SK-N-SH treated with all-trans-retinoic acid at 6 μM for 48 hours (cell line): ENCODE results near the gene INPP5J.

ENCODE experiments used
- ATAC-seq: fragments of 200-7000 bp; cut with Tn5 transposase; 3 replicates; pipeline ENCODE4 v1.9.1; 2020; ENCODE audit warnings: mild to moderate bottlenecking, moderate library complexity
- ARNTL ChIP-seq: fragments of 450-650 bp; formaldehyde crosslinking; IDR thresholded peaks from 2 replicates; pipeline ENCODE4 v1.5.0; 2020; ENCODE audit warnings: low read depth, mild to moderate bottlenecking, moderate library complexity, borderline replicate concordance
- BACH2 ChIP-seq: fragments of 250-450 bp; sonication (Bioruptor Pico); IDR thresholded peaks from 2 replicates; pipeline ENCODE4 v1.9.0; 2021; ENCODE audit warnings: mild to moderate bottlenecking, borderline replicate concordance
- CSDC2 ChIP-seq: fragments of 250-450 bp; sonication (Bioruptor Pico); IDR thresholded peaks from 2 replicates; pipeline ENCODE4 v1.5.0; 2020; ENCODE audit warnings: mild to moderate bottlenecking, moderate library complexity
- ESRRG ChIP-seq: fragments of 250-450 bp; sonication (Bioruptor Pico); IDR thresholded peaks from 2 replicates; pipeline ENCODE4 v1.6.1; 2021; ENCODE audit warnings: mild to moderate bottlenecking
- ISL1 ChIP-seq: fragments of 250-450 bp; sonication (Bioruptor Pico); IDR thresholded peaks from 2 replicates; pipeline ENCODE4 v2.1.2; 2022; ENCODE audit warnings: mild to moderate bottlenecking, moderate library complexity
- OSR1 ChIP-seq: fragments of 250-450 bp; sonication (Bioruptor Pico); IDR thresholded peaks from 2 replicates; pipeline ENCODE4 v1.8.0; 2022; ENCODE audit warnings: moderate library complexity, mild to moderate bottlenecking, inconsistent platforms
- PPARA ChIP-seq: fragments of 250-450 bp; sonication (Bioruptor Pico); IDR thresholded peaks from 2 replicates; pipeline ENCODE4 v1.5.0; 2020; ENCODE audit warnings: mild to moderate bottlenecking, borderline replicate concordance
- RARB ChIP-seq: fragments of 250-450 bp; sonication (Bioruptor Pico); IDR thresholded peaks from 2 replicates; pipeline ENCODE4 v1.8.0; 2021; ENCODE audit warnings: mild to moderate bottlenecking, moderate library complexity
- SNAI2 ChIP-seq: fragments of 250-450 bp; sonication (Bioruptor Pico); IDR thresholded peaks from 2 replicates; pipeline ENCODE4 v1.5.0; 2020; ENCODE audit warnings: mild to moderate bottlenecking, moderate library complexity
- TCF4 ChIP-seq: fragments of 250-450 bp; sonication (Bioruptor Pico); IDR thresholded peaks from 2 replicates; pipeline ENCODE4 v1.8.0; 2021; ENCODE audit warnings: mild to moderate bottlenecking, moderate library complexity, borderline replicate concordance
- TOX ChIP-seq: fragments of 250-450 bp; sonication (Bioruptor Pico); IDR thresholded peaks from 2 replicates; pipeline ENCODE4 v1.8.0; 2021; ENCODE audit warnings: mild to moderate bottlenecking, moderate library complexity, borderline replicate concordance
- ZC3H10 ChIP-seq: fragments of 250-450 bp; sonication (Bioruptor Pico); IDR thresholded peaks from 2 replicates; pipeline ENCODE4 v1.5.1; 2021; ENCODE audit warnings: mild to moderate bottlenecking, moderate library complexity
- ZFP30 ChIP-seq: fragments of 450-650 bp; formaldehyde crosslinking; IDR thresholded peaks from 2 replicates; pipeline ENCODE4 v1.5.0; 2022; ENCODE audit warnings: mild to moderate bottlenecking, moderate library complexity
- ZNF565 ChIP-seq: fragments of 450-650 bp; formaldehyde crosslinking; conservative IDR thresholded peaks from 2 replicates; pipeline ENCODE4 v1.5.0; 2020; ENCODE audit warnings: low read depth, mild to moderate bottlenecking, moderate library complexity
- ZNF70 ChIP-seq: fragments of 450-650 bp; formaldehyde crosslinking; IDR thresholded peaks from 2 replicates; pipeline ENCODE4 v1.5.0; 2020; ENCODE audit warnings: mild to moderate bottlenecking, moderate library complexity
- ZNF8 ChIP-seq: fragments of 450-650 bp; formaldehyde crosslinking; IDR thresholded peaks from 2 replicates; pipeline ENCODE4 v1.5.0; 2020; ENCODE audit warnings: mild to moderate bottlenecking, moderate library complexity
- TF ChIP-seq, protein P1 (sequence below): fragments of 250-450 bp; sonication (Bioruptor Pico); IDR thresholded peaks from 2 replicates; pipeline ENCODE4 v1.5.1; 2020; ENCODE audit warnings: low read depth, mild to moderate bottlenecking, moderate library complexity
- TF ChIP-seq, protein P2 (sequence below): fragments of 250-450 bp; sonication (Bioruptor Pico); IDR thresholded peaks from 2 replicates; pipeline ENCODE4 v1.5.0; 2020; ENCODE audit warnings: mild to moderate bottlenecking, moderate library complexity
- TF ChIP-seq, protein P3 (sequence below): fragments of 250-450 bp; sonication (Bioruptor Pico); IDR thresholded peaks from 2 replicates; pipeline ENCODE4 v1.5.1; 2021; ENCODE audit warnings: mild to moderate bottlenecking, moderate library complexity
- TF ChIP-seq, protein P4 (sequence below): fragments of 250-450 bp; sonication (Bioruptor Pico); IDR thresholded peaks from 2 replicates; pipeline ENCODE4 v1.8.0; 2020; ENCODE audit warnings: mild to moderate bottlenecking, moderate library complexity, borderline replicate concordance
- TF ChIP-seq, protein P5 (sequence below): fragments of 250-450 bp; sonication (Bioruptor Pico); IDR thresholded peaks from 2 replicates; pipeline ENCODE4 v1.8.0; 2021; ENCODE audit warnings: low read depth, mild to moderate bottlenecking, moderate library complexity, borderline replicate concordance

Gene INPP5J

DNA sequence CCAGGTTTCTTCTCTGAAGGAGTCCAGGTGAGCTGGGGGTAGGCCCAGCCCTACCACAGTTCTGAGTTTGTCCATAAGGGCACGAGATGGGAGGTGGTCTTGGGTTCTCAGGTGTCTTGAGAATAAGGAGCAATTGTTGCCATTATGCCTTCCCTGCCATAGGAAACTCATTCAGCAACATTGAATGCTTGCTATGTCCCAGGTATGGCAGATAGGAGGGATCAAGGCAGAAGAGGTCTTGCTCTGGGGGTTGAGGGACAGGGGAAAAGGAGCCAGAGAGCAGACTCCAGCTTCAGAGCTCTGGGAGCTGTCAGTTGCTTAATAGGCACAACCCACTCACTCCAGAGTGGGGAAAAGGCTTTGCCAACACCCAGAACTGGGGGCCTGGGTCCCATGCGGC is 19.7 kb upstream of the INPP5J start (continued):
- TF ChIP-seq, protein P1, sequence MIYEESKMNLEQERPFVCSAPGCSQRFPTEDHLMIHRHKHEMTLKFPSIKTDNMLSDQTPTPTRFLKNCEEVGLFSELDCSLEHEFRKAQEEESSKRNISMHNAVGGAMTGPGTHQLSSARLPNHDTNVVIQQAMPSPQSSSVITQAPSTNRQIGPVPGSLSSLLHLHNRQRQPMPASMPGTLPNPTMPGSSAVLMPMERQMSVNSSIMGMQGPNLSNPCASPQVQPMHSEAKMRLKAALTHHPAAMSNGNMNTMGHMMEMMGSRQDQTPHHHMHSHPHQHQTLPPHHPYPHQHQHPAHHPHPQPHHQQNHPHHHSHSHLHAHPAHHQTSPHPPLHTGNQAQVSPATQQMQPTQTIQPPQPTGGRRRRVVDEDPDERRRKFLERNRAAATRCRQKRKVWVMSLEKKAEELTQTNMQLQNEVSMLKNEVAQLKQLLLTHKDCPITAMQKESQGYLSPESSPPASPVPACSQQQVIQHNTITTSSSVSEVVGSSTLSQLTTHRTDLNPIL (CRISPR knock-in tag), result no peak
- TF ChIP-seq PPARA (no peak), RARB (CRISPR knock-in tag) (no peak), ARNTL (CRISPR knock-in tag) (no peak), CSDC2 (CRISPR knock-in tag) (no peak), OSR1 (CRISPR knock-in tag) (no peak), ZFP30 (CRISPR knock-in tag) (no peak), TCF4 (CRISPR knock-in tag) (no peak), ZNF8 (no peak)

DNA sequence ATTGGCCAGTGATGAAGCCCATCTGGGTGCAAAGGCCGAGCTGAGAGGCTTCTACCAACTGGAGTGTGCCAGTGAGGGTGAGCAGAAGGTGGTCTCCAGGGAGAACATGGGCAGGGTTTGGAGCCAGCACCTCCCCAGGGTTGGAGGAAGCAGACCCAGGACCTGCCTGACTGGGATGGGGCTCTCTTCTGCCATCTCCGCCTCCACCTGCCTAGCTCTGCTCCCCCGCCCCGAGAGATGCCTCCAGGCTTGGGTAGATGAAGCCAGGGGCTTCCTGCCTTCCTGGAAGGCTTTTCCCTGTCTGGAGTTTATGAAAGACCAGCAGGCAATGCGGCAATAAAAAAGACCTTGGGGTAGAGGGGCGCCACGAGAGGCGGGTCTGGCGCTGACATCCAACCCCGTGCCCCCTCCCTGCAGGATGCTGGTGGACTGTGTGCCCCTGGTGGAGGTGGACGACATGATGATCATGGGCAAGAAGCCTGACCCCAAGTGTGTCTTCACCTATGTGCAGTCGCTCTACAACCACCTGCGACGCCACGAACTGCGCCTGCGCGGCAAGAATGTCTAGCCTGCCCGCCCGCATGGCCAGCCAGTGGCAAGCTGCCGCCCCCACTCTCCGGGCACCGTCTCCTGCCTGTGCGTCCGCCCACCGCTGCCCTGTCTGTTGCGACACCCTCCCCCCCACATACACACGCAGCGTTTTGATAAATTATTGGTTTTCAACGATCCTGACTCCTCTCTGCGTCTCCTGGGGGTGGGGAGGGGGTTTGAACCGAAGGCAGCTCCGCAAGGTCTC is 18.7 kb upstream of the INPP5J start:
- ATAC-seq, result no peak
- TF ChIP-seq, protein P2, sequence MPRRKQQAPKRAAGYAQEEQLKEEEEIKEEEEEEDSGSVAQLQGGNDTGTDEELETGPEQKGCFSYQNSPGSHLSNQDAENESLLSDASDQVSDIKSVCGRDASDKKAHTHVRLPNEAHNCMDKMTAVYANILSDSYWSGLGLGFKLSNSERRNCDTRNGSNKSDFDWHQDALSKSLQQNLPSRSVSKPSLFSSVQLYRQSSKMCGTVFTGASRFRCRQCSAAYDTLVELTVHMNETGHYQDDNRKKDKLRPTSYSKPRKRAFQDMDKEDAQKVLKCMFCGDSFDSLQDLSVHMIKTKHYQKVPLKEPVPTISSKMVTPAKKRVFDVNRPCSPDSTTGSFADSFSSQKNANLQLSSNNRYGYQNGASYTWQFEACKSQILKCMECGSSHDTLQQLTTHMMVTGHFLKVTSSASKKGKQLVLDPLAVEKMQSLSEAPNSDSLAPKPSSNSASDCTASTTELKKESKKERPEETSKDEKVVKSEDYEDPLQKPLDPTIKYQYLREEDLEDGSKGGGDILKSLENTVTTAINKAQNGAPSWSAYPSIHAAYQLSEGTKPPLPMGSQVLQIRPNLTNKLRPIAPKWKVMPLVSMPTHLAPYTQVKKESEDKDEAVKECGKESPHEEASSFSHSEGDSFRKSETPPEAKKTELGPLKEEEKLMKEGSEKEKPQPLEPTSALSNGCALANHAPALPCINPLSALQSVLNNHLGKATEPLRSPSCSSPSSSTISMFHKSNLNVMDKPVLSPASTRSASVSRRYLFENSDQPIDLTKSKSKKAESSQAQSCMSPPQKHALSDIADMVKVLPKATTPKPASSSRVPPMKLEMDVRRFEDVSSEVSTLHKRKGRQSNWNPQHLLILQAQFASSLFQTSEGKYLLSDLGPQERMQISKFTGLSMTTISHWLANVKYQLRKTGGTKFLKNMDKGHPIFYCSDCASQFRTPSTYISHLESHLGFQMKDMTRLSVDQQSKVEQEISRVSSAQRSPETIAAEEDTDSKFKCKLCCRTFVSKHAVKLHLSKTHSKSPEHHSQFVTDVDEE (CRISPR knock-in tag), result no peak
- TF ChIP-seq ESRRG (CRISPR knock-in tag), result no peak
- TF ChIP-seq OSR1 (CRISPR knock-in tag), result no peak
- TF ChIP-seq PPARA, result no peak

DNA sequence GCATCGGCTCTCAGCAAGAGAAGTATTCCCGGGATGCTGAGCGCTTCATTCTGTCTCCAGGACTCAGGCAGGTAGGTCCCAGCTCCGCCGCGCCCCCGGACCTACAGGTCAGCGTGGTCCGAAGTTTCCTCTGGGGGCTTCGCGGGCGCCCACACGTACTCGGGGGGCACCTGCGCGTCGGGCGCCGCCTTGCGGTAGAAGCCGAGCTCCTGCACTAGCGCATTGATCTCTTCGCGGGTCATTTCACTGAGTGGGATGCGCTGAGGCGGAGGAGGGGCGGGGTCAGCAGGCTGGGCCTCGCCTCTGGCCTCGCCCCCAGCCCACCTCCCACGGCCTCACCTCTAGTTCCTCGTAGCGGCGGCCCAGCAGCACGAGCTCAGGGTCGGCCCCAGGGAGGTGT is 17.9 kb upstream of the INPP5J start:
- TF ChIP-seq ZNF70, result no peak
- no peak for TF ChIP-seq RARB (CRISPR knock-in tag)
- TF ChIP-seq, all 23 proteins: peak for 0
- ATAC-seq, result no peak

DNA sequence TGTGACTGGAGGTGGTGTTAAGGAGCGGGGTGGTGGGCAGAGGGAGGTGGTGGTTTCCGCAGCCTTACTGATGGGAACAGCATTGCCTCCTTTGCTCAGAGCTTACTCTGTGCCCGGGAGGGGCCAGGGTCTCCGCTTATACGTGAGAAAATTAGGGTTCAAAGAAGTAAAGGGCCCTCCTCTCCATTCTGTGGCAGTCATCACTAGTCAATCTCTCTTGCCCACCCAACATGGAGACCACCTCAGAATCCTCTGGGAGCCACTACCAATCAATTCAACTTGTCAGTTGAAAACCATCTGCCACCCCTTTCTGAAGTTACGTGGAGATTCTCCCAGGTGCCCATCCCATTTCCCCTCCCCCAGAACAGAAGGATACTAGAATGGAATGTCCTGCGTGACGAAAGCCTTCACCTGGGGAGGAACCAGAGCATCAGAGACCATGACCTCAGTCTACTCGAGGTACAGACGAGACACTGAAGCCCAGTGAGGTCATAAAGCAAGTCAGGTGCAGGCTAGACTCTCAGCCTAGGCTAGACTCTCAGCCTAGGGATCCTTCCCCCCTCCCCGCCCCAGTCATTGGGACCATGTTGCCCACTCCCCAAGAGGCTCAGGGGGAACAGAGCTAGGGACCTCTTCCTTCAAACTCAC is 17.4 kb upstream of the INPP5J start:
- no peak for ATAC-seq
- TF ChIP-seq, protein P2 (CRISPR knock-in tag), result no peak
- TF ChIP-seq CSDC2 (CRISPR knock-in tag), result no peak
- TF ChIP-seq ISL1 (CRISPR knock-in tag), result no peak
- no peak for TF ChIP-seq SNAI2
- TF ChIP-seq TOX, result no peak
- no peak for TF ChIP-seq ZNF565 (CRISPR knock-in tag)
- TF ChIP-seq, protein P1 (CRISPR knock-in tag), result no peak
- TF ChIP-seq, protein P3, sequence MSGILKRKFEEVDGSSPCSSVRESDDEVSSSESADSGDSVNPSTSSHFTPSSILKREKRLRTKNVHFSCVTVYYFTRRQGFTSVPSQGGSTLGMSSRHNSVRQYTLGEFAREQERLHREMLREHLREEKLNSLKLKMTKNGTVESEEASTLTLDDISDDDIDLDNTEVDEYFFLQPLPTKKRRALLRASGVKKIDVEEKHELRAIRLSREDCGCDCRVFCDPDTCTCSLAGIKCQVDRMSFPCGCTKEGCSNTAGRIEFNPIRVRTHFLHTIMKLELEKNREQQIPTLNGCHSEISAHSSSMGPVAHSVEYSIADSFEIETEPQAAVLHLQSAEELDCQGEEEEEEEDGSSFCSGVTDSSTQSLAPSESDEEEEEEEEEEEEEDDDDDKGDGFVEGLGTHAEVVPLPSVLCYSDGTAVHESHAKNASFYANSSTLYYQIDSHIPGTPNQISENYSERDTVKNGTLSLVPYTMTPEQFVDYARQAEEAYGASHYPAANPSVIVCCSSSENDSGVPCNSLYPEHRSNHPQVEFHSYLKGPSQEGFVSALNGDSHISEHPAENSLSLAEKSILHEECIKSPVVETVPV (CRISPR knock-in tag), result no peak
- no peak for TF ChIP-seq BACH2 (CRISPR knock-in tag)
- no peak for TF ChIP-seq ZC3H10
- TF ChIP-seq, protein P4, sequence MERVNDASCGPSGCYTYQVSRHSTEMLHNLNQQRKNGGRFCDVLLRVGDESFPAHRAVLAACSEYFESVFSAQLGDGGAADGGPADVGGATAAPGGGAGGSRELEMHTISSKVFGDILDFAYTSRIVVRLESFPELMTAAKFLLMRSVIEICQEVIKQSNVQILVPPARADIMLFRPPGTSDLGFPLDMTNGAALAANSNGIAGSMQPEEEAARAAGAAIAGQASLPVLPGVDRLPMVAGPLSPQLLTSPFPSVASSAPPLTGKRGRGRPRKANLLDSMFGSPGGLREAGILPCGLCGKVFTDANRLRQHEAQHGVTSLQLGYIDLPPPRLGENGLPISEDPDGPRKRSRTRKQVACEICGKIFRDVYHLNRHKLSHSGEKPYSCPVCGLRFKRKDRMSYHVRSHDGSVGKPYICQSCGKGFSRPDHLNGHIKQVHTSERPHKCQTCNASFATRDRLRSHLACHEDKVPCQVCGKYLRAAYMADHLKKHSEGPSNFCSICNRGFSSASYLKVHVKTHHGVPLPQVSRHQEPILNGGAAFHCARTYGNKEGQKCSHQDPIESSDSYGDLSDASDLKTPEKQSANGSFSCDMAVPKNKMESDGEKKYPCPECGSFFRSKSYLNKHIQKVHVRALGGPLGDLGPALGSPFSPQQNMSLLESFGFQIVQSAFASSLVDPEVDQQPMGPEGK (CRISPR knock-in tag), result no peak
- no peak for TF ChIP-seq RARB (CRISPR knock-in tag)
- TF ChIP-seq, protein P5, sequence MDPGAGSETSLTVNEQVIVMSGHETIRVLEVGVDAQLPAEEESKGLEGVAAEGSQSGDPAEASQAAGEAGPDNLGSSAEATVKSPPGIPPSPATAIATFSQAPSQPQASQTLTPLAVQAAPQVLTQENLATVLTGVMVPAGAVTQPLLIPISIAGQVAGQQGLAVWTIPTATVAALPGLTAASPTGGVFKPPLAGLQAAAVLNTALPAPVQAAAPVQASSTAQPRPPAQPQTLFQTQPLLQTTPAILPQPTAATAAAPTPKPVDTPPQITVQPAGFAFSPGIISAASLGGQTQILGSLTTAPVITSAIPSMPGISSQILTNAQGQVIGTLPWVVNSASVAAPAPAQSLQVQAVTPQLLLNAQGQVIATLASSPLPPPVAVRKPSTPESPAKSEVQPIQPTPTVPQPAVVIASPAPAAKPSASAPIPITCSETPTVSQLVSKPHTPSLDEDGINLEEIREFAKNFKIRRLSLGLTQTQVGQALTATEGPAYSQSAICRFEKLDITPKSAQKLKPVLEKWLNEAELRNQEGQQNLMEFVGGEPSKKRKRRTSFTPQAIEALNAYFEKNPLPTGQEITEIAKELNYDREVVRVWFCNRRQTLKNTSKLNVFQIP (CRISPR knock-in tag), result no peak
